CD4-positive, alpha-beta T cell (primary cell): ENCODE data around the gene MEA1. TPM values are rescaled to one million over a fixed set of nuclear protein-coding genes. Genes with fewer than 3 reads are reported as not detected.

Experiments
- ATAC-seq: fragments of 200-7000 bp; cut with Tn5 transposase; one replicate; pipeline ENCODE4 v1.10.0; 2022; ENCODE audit warnings: mild to moderate bottlenecking; ENCODE audit not compliant: poor library complexity
- CTCF ChIA-PET: fragments of 350-600 bp; sonication (Branson Sonifier 250); formaldehyde crosslinking; loops from one replicate; lab custom pipeline; 2021; ENCODE audit warnings: antibody characterized with exemption, inconsistent platforms; lab: Charles Lee
- POLR2A ChIA-PET: fragments of 350-600 bp; sonication (Branson Sonifier 250); formaldehyde crosslinking; loops from one replicate; lab custom pipeline; 2021; ENCODE audit warnings: antibody characterized with exemption, inconsistent platforms; lab: Charles Lee
- DNase-seq, 14 experiments: peaks; one replicate each; pipeline ENCODE4 v3.0.0-alpha.2; 2013 to 2020; ENCODE audit warnings: mixed read lengths in 2 of 14
- H3K27ac ChIP-seq, 2 donors: one replicate each; pipeline versions ENCODE4 v1.5.1 to v1.7.0; 2013; ENCODE audit warnings: low read length in 2 of 2, low read depth in 1 of 2, mild to moderate bottlenecking in 1 of 2
- H3K27me3 ChIP-seq, 2 experiments: 1 replicate in 1 of 2; 2 replicates in 1 of 2; pipeline versions ENCODE4 v1.6.1 to v1.7.0; 2013; ENCODE audit warnings: low read length in 2 of 2, control low read depth in 1 of 2, mild to moderate bottlenecking in 1 of 2, moderate library complexity in 1 of 2; ENCODE audit not compliant: insufficient read depth in 2 of 2, control insufficient read depth in 1 of 2
- H3K36me3 ChIP-seq: one replicate; pipeline ENCODE4 v1.6.1; 2013; ENCODE audit warnings: low read length, control low read depth; ENCODE audit not compliant: insufficient read depth
- H3K4me1 ChIP-seq: one replicate; pipeline ENCODE4 v1.6.1; 2013; ENCODE audit warnings: low read length, control low read depth; ENCODE audit not compliant: insufficient read depth
- H3K4me3 ChIP-seq: one replicate; pipeline ENCODE4 v1.5.1; 2013; ENCODE audit warnings: mild to moderate bottlenecking, low read length, moderate library complexity
- H3K9me3 ChIP-seq, 2 experiments: 1 replicate in 1 of 2; 2 replicates in 1 of 2; pipeline versions ENCODE4 v1.6.1 to v1.7.0; 2013; ENCODE audit warnings: low read length in 2 of 2, mild to moderate bottlenecking in 2 of 2, control low read depth in 1 of 2, moderate library complexity in 1 of 2; ENCODE audit not compliant: control insufficient read depth in 1 of 2, insufficient read depth in 1 of 2
- H3K27ac Mint-ChIP-seq: one replicate; pipeline ENCODE4 v1.8.0; 2020; ENCODE audit warnings: mixed read lengths
- H3K27me3 Mint-ChIP-seq: one replicate; pipeline ENCODE4 v1.8.0; 2021; ENCODE audit warnings: mixed read lengths
- H3K36me3 Mint-ChIP-seq: one replicate; pipeline ENCODE4 v1.8.0; 2021; ENCODE audit warnings: low read depth, mixed read lengths
- H3K4me1 Mint-ChIP-seq: one replicate; pipeline ENCODE4 v1.8.0; 2021; ENCODE audit warnings: low read depth, mixed read lengths
- H3K4me3 Mint-ChIP-seq: one replicate; pipeline ENCODE4 v1.8.0; 2020; ENCODE audit warnings: mild to moderate bottlenecking, mixed read lengths
- H3K9me3 Mint-ChIP-seq: one replicate; pipeline ENCODE4 v1.8.0; 2020; ENCODE audit warnings: mixed read lengths
- CTCF ChIP-seq: fragments of 200-600 bp; IDR thresholded peaks from one replicate; pipeline ENCODE4 v1.8.0; 2022; ENCODE audit warnings: antibody characterized with exemption, mild to moderate bottlenecking
- intact Hi-C, 2 experiments: fragments of 100-400 bp; cut with DNase I in 1 of 2; cut with micrococcal nuclease in 1 of 2; formaldehyde crosslinking; loops; one replicate each; pipeline versions ENCODE4 v1.15.1 to v1.9.0; 2023 to 2025; cut with DNase I, micrococcal nuclease
- total RNA-seq, 174 experiments: library from RNA in 2 of 174; stranded (reverse) in 2 of 174; gene quantifications; one replicate each; pipeline ENCODE4 v1.2.3 and lab custom pipeline; 2021 to 2026

The MEA1 gene
- total RNA-seq, 2 experiments from 2014 or later: 13.6 to 17.0 TPM

- Histone ChIP-seq H3K27ac (no peak overlapping the region), H3K4me1 (peaks cover 26% of the 10 kb centered on the region), H3K9me3 (no peaks in the 10 kb centered on the region), H3K27me3 (no peaks in the 10 kb centered on the region), H3K36me3 (peaks cover 30% of the 10 kb centered on the region), H3K4me3 (no peak overlapping the region)
- Mint-ChIP-seq H3K27me3 (no peaks in the 10 kb centered on the region), H3K4me3 (peak overlapping the region; percentile 91), H3K27ac (peak overlapping the region; percentile 96), H3K9me3 (no peaks in the 10 kb centered on the region), H3K4me1 (peaks cover 42% of the 10 kb centered on the region), H3K36me3 (peaks cover 61% of the 10 kb centered on the region)
- intact Hi-C loops: no loop called here
- ChIA-PET POLR2A (interaction anchor here (1.5 kb wide), 1 partner anchor 131 kb away, joined by 6 read pairs; the partner anchor contains the start of gene CNPY3), CTCF (interaction anchor here (1.4 kb wide), 1 partner anchor 83 kb away, joined by 4 read pairs; no protein-coding TSS in a partner anchor)
- no peak for ATAC-seq
- no peak for DNase-seq
- TF ChIP-seq CTCF: no peak
These were observed 47.2 kb upstream of the MEA1 start for GRCh38 chr6:43060755-43061633.

- POLR2A ChIA-PET: interaction anchor here (1.0 to 2.2 kb wide), 10 partner anchors 16 to 313 kb away, joined by 3 to 31 read pairs (median 12); partner anchors contain the start of genes CNPY3, KLHDC3, MEA1 and PEX6
- peak overlapping the region; percentile 96 for H3K27ac Mint-ChIP-seq
- ATAC-seq (no peak), DNase-seq (no peak)
- H3K4me3 Mint-ChIP-seq: peak overlapping the region; percentile 91
- Histone ChIP-seq H3K9me3 (no peaks in the 10 kb centered on the region), H3K4me3 (peak overlapping the region; percentile 89), H3K27me3 (no peaks in the 10 kb centered on the region), H3K27ac (peak overlapping the region; percentile 85 to 95), H3K4me1 (peaks cover 26% of the 10 kb centered on the region), H3K36me3 (peaks cover 31% of the 10 kb centered on the region)
- peaks cover 63% of the 10 kb centered on the region for H3K36me3 Mint-ChIP-seq
- H3K27me3 Mint-ChIP-seq: no peaks in the 10 kb centered on the region
- CTCF ChIA-PET: interaction anchor here (1.4 kb wide), 1 partner anchor 83 kb away, joined by 4 read pairs; no protein-coding TSS in a partner anchor
- intact Hi-C loops: no loop called here
- peaks cover 49% of the 10 kb centered on the region for H3K4me1 Mint-ChIP-seq
- no peaks in the 10 kb centered on the region for H3K9me3 Mint-ChIP-seq
- TF ChIP-seq CTCF: no peak
These were observed 46.4 kb upstream of the MEA1 start for GRCh38 chr6:43060034-43060754.
